ENCODE data around the gene CRB3. TPM values are rescaled to one million over a fixed set of nuclear protein-coding genes. Genes with fewer than 3 reads are reported as not detected.

CRB3 gene
- total and polyA plus RNA-seq, 2 donors (not counting 3 experiments of a cell fraction or from before 2014, with no cell fraction given): not detected

GRCh38 chr19:6452223-6452614, 11.9 kb upstream of the CRB3 start:
- CTCF ChIA-PET: no interaction called here
- POLR2A ChIA-PET: no interaction called here
- dilution Hi-C loops (cut with MboI; ENCODE audit: extremely low pct_ligation_motif_present, low sequenced_read_pairs) (no loop called here), intact Hi-C loops (cut with micrococcal nuclease) (no loop called here)
- no peaks in the 10 kb centered on the region for H3K9me3 ChIP-seq (replicated peaks; ENCODE audit: control insufficient read depth, insufficient read depth, low read length)
- no peak overlapping the region for H3K9ac ChIP-seq (replicated peaks; ENCODE audit: extremely low read depth, insufficient read depth, low read length)
- H3K9me1 ChIP-seq (replicated peaks; ENCODE audit: control insufficient read depth, extremely low read depth, insufficient read depth, low read length): no peaks in the 10 kb centered on the region
- FAIRE-seq (no peak), DNase-seq (ENCODE audit: low read depth, low spot score) (no peak)
- BruUV-seq (replicated peaks): no TSS peak
- H3K36me3 ChIP-seq (ENCODE audit: control insufficient read depth in 2 of 2, extremely low read depth in 1 of 2, insufficient read depth in 2 of 2, low read length in 2 of 2): peaks cover 2 to 6% of the 10 kb centered on the region in 2 experiments
- no peaks in the 10 kb centered on the region for H3K79me2 ChIP-seq (ENCODE audit: control insufficient read depth, insufficient read depth, low read length)
- no peaks in the 10 kb centered on the region for H3K4me1 ChIP-seq (ENCODE audit: control insufficient read depth, extremely low read depth, insufficient read depth, low read length)
- H2AFZ ChIP-seq (ENCODE audit: low read depth, low read length): no peak overlapping the region
- H3K4me3 ChIP-seq (replicated peaks in 1 of 3; ENCODE audit: insufficient read depth in 1 of 3, low read depth in 1 of 3, low read length in 3 of 3): no peak overlapping the region
- H4K20me1 ChIP-seq (replicated peaks; ENCODE audit: control insufficient read depth, extremely low read depth, insufficient read depth, low read length): no peaks in the 10 kb centered on the region
- H3K4me2 ChIP-seq (ENCODE audit: insufficient read depth, low read length): no peak overlapping the region
- no peak for TF ChIP-seq JUN (IDR thresholded peaks at IDR 0.05; ENCODE audit: borderline replicate concordance, insufficient read depth, insufficient read length, low read depth)
- TF ChIP-seq FOS (IDR thresholded peaks at IDR 0.05; ENCODE audit: borderline replicate concordance, insufficient read depth, low read length): no peak
- TF ChIP-seq MYC (IDR thresholded peaks at IDR 0.05; ENCODE audit: low read depth, low read length): no peak
- TF ChIP-seq GATA2 (IDR thresholded peaks at IDR 0.05; ENCODE audit: insufficient read depth, insufficient read length, low read depth, low read length): no peak
- no peak for TF ChIP-seq EZH2 (IDR thresholded peaks at IDR 0.05; ENCODE audit: borderline replicate concordance, low read depth, low read length, severe bottlenecking)
- TF ChIP-seq POLR2AphosphoS5 (IDR thresholded peaks at IDR 0.05; ENCODE audit: insufficient read depth, low read depth, low read length): no peak
- no peak for TF ChIP-seq MAX (IDR thresholded peaks at IDR 0.05; ENCODE audit: insufficient read depth, insufficient read length)
- TF ChIP-seq CTCF (IDR thresholded peaks at IDR 0.05; ENCODE audit: extremely low read depth in 1 of 2, insufficient read depth in 1 of 2, low read depth in 1 of 2, low read length in 2 of 2): no peak
- no peak for TF ChIP-seq POLR2A (IDR thresholded peaks at IDR 0.05; ENCODE audit: low read depth, low read length)
- no peak overlapping the region for H3K27ac ChIP-seq (ENCODE audit: insufficient read depth, low read depth, low read length)
- H3K27me3 ChIP-seq (ENCODE audit: control insufficient read depth in 2 of 2, insufficient read depth in 2 of 2, low read length in 2 of 2): no peaks in the 10 kb centered on the region

Data from endothelial cell of umbilical vein (primary cell).